IPS DF 6.9 (cell line): Measurements from ENCODE around the gene EFCC1.

Experiments used
- DNase-seq: peaks from one replicate; pipeline ENCODE4 v3.0.0-alpha.2; 2013; ENCODE audit warnings: low read depth, low spot score
- H3K27ac ChIP-seq: one replicate; pipeline ENCODE4 v1.5.1; 2013; ENCODE audit warnings: low read length, control low read depth
- H3K27me3 ChIP-seq: 2 replicates; pipeline ENCODE4 v1.6.1; 2013; ENCODE audit warnings: mild to moderate bottlenecking, low read length; ENCODE audit not compliant: control insufficient read depth, insufficient read depth
- H3K36me3 ChIP-seq: 2 replicates; pipeline ENCODE4 v1.6.1; 2013; ENCODE audit warnings: low read length; ENCODE audit not compliant: control insufficient read depth, insufficient read depth
- H3K4me1 ChIP-seq: 2 replicates; pipeline ENCODE4 v1.6.1; 2013; ENCODE audit warnings: low read length; ENCODE audit not compliant: control insufficient read depth, insufficient read depth
- H3K4me3 ChIP-seq: 2 replicates; pipeline ENCODE4 v1.5.1; 2013; ENCODE audit warnings: mild to moderate bottlenecking, low read length
- H3K9me3 ChIP-seq: 2 replicates; pipeline ENCODE4 v1.6.1; 2013; ENCODE audit warnings: low read length, inconsistent platforms; ENCODE audit not compliant: control insufficient read depth, insufficient read depth
- WGBS: extraction: QIAGEN DNeasy Blood & Tissue Kit; methylation state at CpG from one replicate; pipeline ENCODE4 v1.1.7; 2013; ENCODE audit warnings: mixed read lengths, missing lambda C conversion rate; ENCODE audit not compliant: insufficient read length, insufficient coverage; 5-methylcytosine and 5-hydroxymethylcytosine counted together

The EFCC1 gene

DNA sequence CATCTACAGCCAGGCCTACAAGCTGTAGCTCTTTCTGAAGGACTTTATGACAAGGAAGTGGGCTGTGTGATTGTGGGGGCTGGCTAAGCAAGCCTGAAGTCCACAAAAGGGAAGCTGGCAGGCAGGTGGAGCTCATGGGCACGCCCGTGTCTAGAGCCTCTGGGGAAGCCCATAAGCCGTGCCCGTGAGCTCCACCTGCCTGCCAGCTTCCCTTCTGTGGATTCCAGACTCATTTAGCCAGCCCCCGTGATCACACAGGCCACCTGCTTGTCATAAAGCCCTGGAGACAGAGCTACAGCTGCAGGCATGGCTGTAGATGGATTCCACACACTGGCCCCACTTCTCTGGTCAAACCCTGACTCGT, 15.2 kb downstream of the EFCC1 start:
- no CpG with 5 or more reads among the region's 6 CpGs for WGBS
- no peaks in the 10 kb centered on the region for H3K4me1 ChIP-seq
- H3K4me3 ChIP-seq: no peak overlapping the region
- no peak for DNase-seq
- H3K27ac ChIP-seq: no peak overlapping the region
- H3K9me3 ChIP-seq: no peaks in the 10 kb centered on the region
- H3K36me3 ChIP-seq: no peaks in the 10 kb centered on the region
- no peaks in the 10 kb centered on the region for H3K27me3 ChIP-seq

DNA sequence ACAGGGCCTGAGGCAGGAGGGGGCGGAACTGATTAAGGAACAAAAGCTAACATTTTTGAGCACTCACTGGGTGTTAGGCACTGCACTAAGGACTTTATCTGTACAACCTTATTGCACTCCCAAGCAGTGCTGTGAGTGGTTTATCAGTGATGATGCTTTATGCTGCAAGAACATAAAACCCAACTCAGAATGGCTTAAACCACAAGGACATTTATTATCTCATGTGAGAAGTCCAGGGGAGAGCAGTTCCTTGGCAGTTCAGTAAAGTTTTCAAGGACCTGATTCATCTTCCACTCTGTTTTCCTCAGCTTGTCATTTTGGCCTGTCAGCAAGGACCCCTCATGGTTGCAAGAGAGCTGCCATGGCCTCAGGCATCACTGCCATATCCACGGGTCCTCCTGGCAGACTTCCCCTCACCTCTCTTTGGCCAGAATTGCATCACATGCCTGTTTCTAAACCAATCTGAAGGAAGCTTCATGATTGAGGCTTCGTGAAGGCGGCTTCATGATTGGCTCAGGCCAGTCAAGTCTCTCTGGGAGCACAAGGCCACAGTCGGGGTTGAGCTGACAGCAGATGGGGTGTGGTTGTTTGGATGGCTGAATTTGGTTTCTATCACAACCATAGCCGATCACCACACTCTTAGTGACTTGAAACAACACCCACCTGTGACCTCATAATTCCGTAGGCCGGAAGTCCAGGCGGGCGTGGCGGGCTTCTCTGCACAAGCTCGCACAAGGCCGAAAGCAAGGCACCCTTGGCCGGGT, 15.8 kb downstream of the EFCC1 start:
- Histone ChIP-seq H3K36me3 (no peaks in the 10 kb centered on the region), H3K4me3 (no peak overlapping the region), H3K27ac (no peak overlapping the region), H3K9me3 (no peaks in the 10 kb centered on the region), H3K4me1 (no peaks in the 10 kb centered on the region), H3K27me3 (no peaks in the 10 kb centered on the region)
- no CpG with 5 or more reads among the region's 14 CpGs for WGBS
- no peak for DNase-seq

- no peaks in the 10 kb centered on the region for H3K27me3 ChIP-seq
- no CpG with 5 or more reads among the region's 7 CpGs for WGBS
- no peak overlapping the region for H3K4me3 ChIP-seq
- no peak overlapping the region for H3K27ac ChIP-seq
- no peaks in the 10 kb centered on the region for H3K36me3 ChIP-seq
- H3K9me3 ChIP-seq: no peaks in the 10 kb centered on the region
- no peaks in the 10 kb centered on the region for H3K4me1 ChIP-seq
- no peak for DNase-seq
These were observed 16.4 kb downstream of the EFCC1 start for GRCh38 chr3:129017484-129017899.

DNA sequence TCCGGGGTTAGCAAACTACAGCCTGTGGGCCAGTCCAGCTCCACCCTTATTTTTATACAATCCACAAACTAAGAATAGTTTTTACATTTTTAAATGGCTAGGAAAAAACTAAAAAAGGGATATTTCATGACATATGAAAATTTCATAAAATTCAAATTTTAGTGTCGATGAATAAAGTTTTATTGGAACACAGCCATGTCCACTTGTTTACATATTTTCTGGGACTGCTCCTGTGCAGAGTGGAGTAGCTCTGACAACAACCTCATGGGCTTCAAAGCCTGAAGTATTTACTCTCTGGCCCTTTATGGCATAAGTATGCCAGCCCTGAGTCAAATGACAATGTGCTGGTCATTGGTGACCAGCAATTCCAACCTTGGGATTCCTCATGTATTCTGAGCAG, 17.2 kb downstream of the EFCC1 start:
- Histone ChIP-seq H3K27ac (no peak overlapping the region), H3K4me1 (no peaks in the 10 kb centered on the region), H3K4me3 (no peak overlapping the region), H3K36me3 (no peaks in the 10 kb centered on the region), H3K27me3 (no peaks in the 10 kb centered on the region), H3K9me3 (no peaks in the 10 kb centered on the region)
- no peak for DNase-seq
- WGBS: no CpG with 5 or more reads among the region's 2 CpGs

GRCh38 chr3:129018751-129019150, 17.6 kb downstream of the EFCC1 start:
- Histone ChIP-seq H3K4me1 (no peaks in the 10 kb centered on the region), H3K4me3 (no peak overlapping the region), H3K27me3 (no peaks in the 10 kb centered on the region), H3K9me3 (no peaks in the 10 kb centered on the region), H3K27ac (no peak overlapping the region), H3K36me3 (no peaks in the 10 kb centered on the region)
- no peak for DNase-seq
- WGBS: no CpG with 5 or more reads among the region's 9 CpGs

DNA sequence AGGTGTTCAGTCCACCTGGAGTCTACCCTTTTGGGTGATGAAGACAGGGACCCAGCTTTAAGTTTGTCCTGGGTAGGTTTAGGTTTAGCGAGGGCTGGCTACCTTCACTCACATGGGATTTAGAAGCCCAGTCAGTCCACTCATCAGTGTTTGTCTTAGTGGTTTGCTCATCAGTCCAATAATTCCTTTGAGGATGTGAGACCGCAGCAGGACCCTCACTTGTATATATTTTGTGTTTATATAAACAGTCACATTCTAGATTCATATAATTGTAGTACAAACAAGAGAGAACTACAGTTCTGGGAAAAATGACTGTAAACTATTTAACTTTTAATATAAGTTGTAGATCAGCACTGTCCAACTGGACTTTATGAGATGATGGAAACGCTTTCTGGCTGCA, 18.2 kb downstream of the EFCC1 start:
- H3K4me3 ChIP-seq: no peak overlapping the region
- H3K27ac ChIP-seq: no peak overlapping the region
- no peak for DNase-seq
- no peaks in the 10 kb centered on the region for H3K4me1 ChIP-seq
- no CpG with 5 or more reads among the region's 3 CpGs for WGBS
- no peaks in the 10 kb centered on the region for H3K27me3 ChIP-seq
- no peaks in the 10 kb centered on the region for H3K9me3 ChIP-seq
- H3K36me3 ChIP-seq: no peaks in the 10 kb centered on the region

DNA sequence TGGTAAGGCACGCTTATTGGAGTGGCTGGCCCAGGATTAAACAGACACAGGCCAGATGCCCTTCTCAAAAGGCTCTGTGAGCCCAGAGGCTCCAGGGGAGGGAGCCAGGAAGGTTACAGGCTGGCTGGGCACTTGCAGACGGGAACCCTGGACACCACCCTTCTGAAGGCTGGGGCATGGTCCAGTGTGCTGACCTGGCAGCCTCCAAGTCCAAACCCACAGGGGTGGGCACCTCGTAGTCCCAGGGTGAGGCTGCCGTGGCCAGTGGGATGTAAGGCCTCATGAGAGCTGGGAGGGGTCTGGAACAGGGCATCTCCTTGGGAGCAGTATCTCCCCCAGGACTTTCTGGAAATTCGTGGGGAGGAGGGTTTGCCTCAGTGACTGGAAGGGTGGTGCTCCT, 19.6 kb downstream of the EFCC1 start:
- H3K4me1 ChIP-seq: no peaks in the 10 kb centered on the region
- no peak overlapping the region for H3K4me3 ChIP-seq
- no peaks in the 10 kb centered on the region for H3K9me3 ChIP-seq
- no CpG with 5 or more reads among the region's 5 CpGs for WGBS
- H3K36me3 ChIP-seq: no peaks in the 10 kb centered on the region
- DNase-seq: no peak
- no peak overlapping the region for H3K27ac ChIP-seq
- no peaks in the 10 kb centered on the region; the same call in 1 of the 2 replicates for H3K27me3 ChIP-seq

GRCh38 chr3:129021140-129021551, 20.0 kb downstream of the EFCC1 start:
- Histone ChIP-seq H3K4me3 (no peak overlapping the region), H3K9me3 (no peaks in the 10 kb centered on the region), H3K27ac (no peak overlapping the region), H3K36me3 (no peaks in the 10 kb centered on the region), H3K27me3 (no peaks in the 10 kb centered on the region; the same call in 1 of the 2 replicates), H3K4me1 (no peaks in the 10 kb centered on the region)
- DNase-seq: no peak
- WGBS: no CpG with 5 or more reads among the region's 6 CpGs

- Histone ChIP-seq H3K27me3 (peaks cover 2% of the 10 kb centered on the region; the same call in 1 of the 2 replicates), H3K4me1 (no peaks in the 10 kb centered on the region), H3K36me3 (no peaks in the 10 kb centered on the region; the same call in 1 of the 2 replicates), H3K27ac (no peak overlapping the region), H3K4me3 (no peak overlapping the region), H3K9me3 (no peaks in the 10 kb centered on the region)
- DNase-seq: no peak
- WGBS: no CpG with 5 or more reads among the region's 15 CpGs
These were observed 21.3 kb downstream of the EFCC1 start for GRCh38 chr3:129022114-129023007.

- no peak overlapping the region for H3K27ac ChIP-seq
- no peak for DNase-seq
- no CpG with 5 or more reads among the region's 1 CpG for WGBS
- H3K27me3 ChIP-seq: peaks cover 2% of the 10 kb centered on the region; the same call in 1 of the 2 replicates
- H3K9me3 ChIP-seq: no peaks in the 10 kb centered on the region
- H3K36me3 ChIP-seq: no peaks in the 10 kb centered on the region; the same call in 1 of the 2 replicates
- H3K4me1 ChIP-seq: no peaks in the 10 kb centered on the region
- no peak overlapping the region for H3K4me3 ChIP-seq
These were observed 21.9 kb downstream of the EFCC1 start for GRCh38 chr3:129023008-129023358.
